NT2/D1 (cell line): ENCODE results near the gene CA9.
A peak's percentile ranks its signal among the peaks of the same experiment; 100 is the strongest.

Source experiments
- DNase-seq: peaks from one replicate; pipeline ENCODE4 v3.0.0-alpha.2; 2011; ENCODE audit warnings: low read depth, low spot score
- H3K27me3 ChIP-seq: 2 replicates; pipeline ENCODE4 v1.6.0; 2011; ENCODE audit warnings: mild to moderate bottlenecking; ENCODE audit not compliant: insufficient read length, insufficient read depth
- H3K36me3 ChIP-seq: 2 replicates; pipeline ENCODE4 v1.6.1; 2011; ENCODE audit warnings: mild to moderate bottlenecking, low read length, mixed read lengths; ENCODE audit not compliant: insufficient read depth, insufficient read length
- H3K4me1 ChIP-seq: 2 replicates; pipeline ENCODE4 v1.5.1; 2011; ENCODE audit not compliant: insufficient read depth, insufficient read length
- H3K4me3 ChIP-seq: 2 replicates; pipeline ENCODE4 v1.5.1; 2011; ENCODE audit warnings: low read depth; ENCODE audit not compliant: insufficient read length
- H3K9ac ChIP-seq: 2 replicates; pipeline ENCODE4 v1.6.0; 2011; ENCODE audit warnings: low read depth; ENCODE audit not compliant: insufficient read length
- H3K9me3 ChIP-seq: 2 replicates; pipeline ENCODE4 v1.5.1; 2011; ENCODE audit warnings: mild to moderate bottlenecking, low read length; ENCODE audit not compliant: insufficient read depth
- SUZ12 ChIP-seq: IDR thresholded peaks from 2 replicates; pipeline ENCODE4 v1.6.1; 2011; ENCODE audit not compliant: insufficient read length, insufficient read depth; ENCODE audit errors: extremely low read depth
- YY1 ChIP-seq: IDR thresholded peaks from 2 replicates; pipeline ENCODE4 v1.6.1; 2011; ENCODE audit not compliant: insufficient read length, insufficient read depth
- ZNF274 ChIP-seq: IDR thresholded peaks from 2 replicates; pipeline ENCODE4 v1.6.1; 2011; ENCODE audit warnings: mild to moderate bottlenecking, low read depth, low read length

Gene CA9

GRCh38 chr9:35675204-35675603 lies 1.5 kb downstream of the CA9 start:
- no peak for TF ChIP-seq SUZ12
- no peak for TF ChIP-seq YY1
- no peak for TF ChIP-seq ZNF274

GRCh38 chr9:35675732-35676392 lies 2.1 kb downstream of the CA9 start:
- peak overlapping the region; percentile 55 for H3K4me3 ChIP-seq
- DNase-seq, result peak; percentile 76
- peak overlapping the region; percentile 84 for H3K9ac ChIP-seq

More at GRCh38 chr9:35675204-35675603, 1.5 kb downstream of the CA9 start:
- Histone ChIP-seq H3K9me3 (no peaks in the 10 kb centered on the region), H3K4me1 (peaks cover 12% of the 10 kb centered on the region), H3K27me3 (peaks cover 15% of the 10 kb centered on the region), H3K4me3 (peak overlapping the region; percentile 55), H3K9ac (peak overlapping the region; percentile 75), H3K36me3 (no peaks in the 10 kb centered on the region)
- no peak for DNase-seq

GRCh38 chr9:35679091-35679490 lies 5.4 kb downstream of the CA9 start:
- TF ChIP-seq ZNF274 (no peak), YY1 (no peak), SUZ12 (no peak)
- H3K9ac ChIP-seq, result no peak overlapping the region
- H3K4me1 ChIP-seq, result peaks cover 17% of the 10 kb centered on the region
- peaks cover 29% of the 10 kb centered on the region for H3K36me3 ChIP-seq
- H3K27me3 ChIP-seq, result peaks cover 7% of the 10 kb centered on the region
- H3K9me3 ChIP-seq, result no peaks in the 10 kb centered on the region
- no peak overlapping the region for H3K4me3 ChIP-seq
- DNase-seq, result no peak

More at GRCh38 chr9:35675732-35676392, 2.1 kb downstream of the CA9 start:
- Histone ChIP-seq H3K27me3 (peaks cover 15% of the 10 kb centered on the region), H3K4me1 (peaks cover 12% of the 10 kb centered on the region), H3K36me3 (no peaks in the 10 kb centered on the region), H3K9me3 (no peaks in the 10 kb centered on the region)
- no peak for TF ChIP-seq SUZ12
- TF ChIP-seq ZNF274, result no peak
- TF ChIP-seq YY1, result no peak

GRCh38 chr9:35679766-35680330 lies 6.1 kb downstream of the CA9 start:
- Histone ChIP-seq H3K4me1 (peaks cover 18% of the 10 kb centered on the region), H3K4me3 (no peak overlapping the region), H3K9ac (peak overlapping the region; percentile 24), H3K9me3 (no peaks in the 10 kb centered on the region), H3K36me3 (peaks cover 36% of the 10 kb centered on the region), H3K27me3 (no peaks in the 10 kb centered on the region)
- DNase-seq, result no peak
- no peak for TF ChIP-seq ZNF274
- no peak for TF ChIP-seq SUZ12
- TF ChIP-seq YY1, result no peak

- no peaks in the 10 kb centered on the region for H3K27me3 ChIP-seq
- no peak overlapping the region for H3K4me3 ChIP-seq
- peak; percentile 72 for DNase-seq
- no peak for TF ChIP-seq YY1
- no peak for TF ChIP-seq ZNF274
- H3K9ac ChIP-seq, result no peak overlapping the region
- no peaks in the 10 kb centered on the region for H3K9me3 ChIP-seq
- peaks cover 24% of the 10 kb centered on the region for H3K4me1 ChIP-seq
- peaks cover 43% of the 10 kb centered on the region for H3K36me3 ChIP-seq
These were observed 6.8 kb downstream of the CA9 start for GRCh38 chr9:35680331-35681105.

GRCh38 chr9:35681341-35682002 lies 7.7 kb downstream of the CA9 start:
- Histone ChIP-seq H3K4me3 (no peak overlapping the region), H3K9me3 (no peaks in the 10 kb centered on the region), H3K9ac (peak overlapping the region; percentile 34), H3K4me1 (peaks cover 19% of the 10 kb centered on the region), H3K36me3 (peaks cover 52% of the 10 kb centered on the region), H3K27me3 (no peaks in the 10 kb centered on the region)
- TF ChIP-seq SUZ12 (no peak), ZNF274 (no peak), YY1 (no peak)
- DNase-seq, result no peak

GRCh38 chr9:35682051-35682450 lies 8.3 kb downstream of the CA9 start:
- peaks cover 22% of the 10 kb centered on the region for H3K4me1 ChIP-seq
- no peaks in the 10 kb centered on the region for H3K9me3 ChIP-seq
- TF ChIP-seq SUZ12 (no peak), YY1 (no peak), ZNF274 (no peak)
- no peaks in the 10 kb centered on the region for H3K27me3 ChIP-seq
- H3K36me3 ChIP-seq, result peaks cover 58% of the 10 kb centered on the region
- DNase-seq, result no peak
- H3K9ac ChIP-seq, result no peak overlapping the region
- no peak overlapping the region for H3K4me3 ChIP-seq
